ENCODE data around the gene DCDC1.

DCDC1 gene

DNA sequence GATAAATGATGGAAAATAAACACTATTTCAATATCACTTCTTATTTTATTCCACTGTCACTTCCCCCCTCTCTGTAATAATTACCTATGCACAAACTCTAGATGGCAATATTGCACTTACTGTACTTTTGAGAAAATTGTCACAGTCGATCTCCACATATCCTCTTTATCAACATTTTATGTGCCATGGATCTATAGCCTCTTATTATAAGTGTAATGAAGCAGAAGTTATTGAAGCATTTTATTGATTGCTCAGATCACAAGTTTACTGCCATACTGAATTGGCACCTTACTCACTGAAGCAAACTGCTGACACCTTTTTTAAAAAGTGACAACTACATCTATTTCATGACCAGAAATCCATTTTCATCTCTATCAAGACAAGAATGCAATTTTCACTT is 133.4 kb downstream of the DCDC1 start:
- peak; percentile 10 for DNase-seq (ENCODE audit: low read depth)

- peak; percentile 2 for DNase-seq (ENCODE audit: low read depth)
Measured at GRCh38 chr11:31233425-31233824, 136.1 kb downstream of the DCDC1 start.

- no peak for DNase-seq (ENCODE audit: low read depth)
Measured at GRCh38 chr11:31231601-31232000, 137.9 kb downstream of the DCDC1 start.

DNA sequence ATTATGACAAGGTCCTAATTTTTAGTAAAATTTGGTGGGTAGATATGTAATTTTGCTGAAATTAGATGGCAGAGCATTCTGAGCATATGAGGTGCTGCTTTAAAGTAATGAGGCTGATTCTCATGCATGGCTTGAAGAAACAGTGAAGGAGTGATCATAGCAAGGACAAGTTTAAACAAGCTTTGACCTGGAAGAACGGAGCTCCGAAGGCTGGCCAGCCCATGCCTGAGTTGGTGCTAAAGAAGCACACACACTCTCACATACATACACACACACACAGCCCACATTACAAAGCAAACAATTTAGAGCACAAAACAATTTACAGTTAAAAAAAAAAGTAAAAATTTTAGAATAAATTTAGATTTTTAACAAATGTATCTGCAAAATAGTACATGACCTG is 150.7 kb downstream of the DCDC1 start:
- no peak for DNase-seq (ENCODE audit: low read depth)

GRCh38 chr11:31214372-31214771 is 155.2 kb downstream of the DCDC1 start:
- DNase-seq (ENCODE audit: low read depth): no peak

DNA sequence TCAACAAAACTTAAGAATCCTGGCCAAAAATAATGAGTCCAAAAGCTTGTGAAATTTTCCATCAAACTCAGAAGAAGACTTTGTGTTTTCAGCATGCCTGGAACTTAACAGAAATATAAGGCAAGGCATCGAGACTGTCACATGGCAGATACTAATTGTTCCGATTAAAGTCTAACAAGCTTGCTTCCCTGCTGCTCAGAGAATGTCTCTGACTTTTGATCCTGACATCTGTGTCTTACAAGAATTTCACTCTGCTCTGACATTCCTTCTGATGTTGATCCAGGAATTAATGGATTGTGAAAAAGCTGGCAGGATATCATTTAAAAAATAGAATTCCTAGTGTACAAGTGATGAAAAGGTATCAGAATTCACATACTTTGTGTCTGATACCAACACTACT is 170.2 kb downstream of the DCDC1 start:
- no peak for DNase-seq (ENCODE audit: low read depth)

GRCh38 chr11:31173926-31174680 is 195.4 kb downstream of the DCDC1 start:
- DNase-seq (ENCODE audit: low read depth): no peak

DNA sequence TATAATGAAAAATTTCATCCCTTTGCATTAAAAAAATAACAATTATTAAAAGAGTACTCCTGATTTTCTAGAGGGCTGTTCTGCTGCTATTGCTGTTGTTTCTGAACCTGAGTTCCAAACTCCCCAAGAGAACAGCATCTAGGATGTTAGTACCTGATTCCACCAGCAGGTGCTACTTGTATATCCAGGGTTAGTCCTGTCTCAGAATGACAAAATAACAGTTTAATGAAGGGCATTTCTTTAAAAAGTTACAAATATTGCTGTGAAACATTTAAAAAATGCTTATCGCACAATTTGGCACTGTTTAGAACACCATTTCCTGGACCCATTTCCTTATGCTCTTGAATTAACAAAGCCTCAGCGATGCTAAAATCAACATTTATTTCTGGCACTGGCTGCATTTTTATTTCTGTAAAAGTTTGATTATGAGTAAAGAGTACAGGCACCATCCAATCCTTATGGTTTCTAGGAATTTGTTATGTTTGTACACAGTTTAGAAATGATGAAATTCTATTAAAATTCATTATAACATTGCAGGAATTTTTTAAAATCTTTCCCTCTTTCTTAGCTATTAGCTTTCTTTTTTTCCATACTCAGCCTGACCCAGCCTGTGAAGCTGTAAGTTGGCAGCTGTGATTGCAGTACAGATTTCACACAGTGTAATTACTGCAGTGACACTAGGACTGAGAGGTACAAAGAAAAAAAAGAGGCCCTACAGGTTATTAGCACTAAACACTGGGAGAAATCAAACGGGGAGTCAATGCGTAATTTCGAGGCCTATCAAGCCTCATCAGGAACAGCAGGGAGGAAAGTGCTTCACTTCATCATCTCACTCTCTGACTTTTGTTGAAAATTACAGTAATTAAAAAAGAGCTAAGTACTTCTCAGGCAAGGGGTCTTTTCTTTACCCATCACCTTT is 208.8 kb downstream of the DCDC1 start:
- DNase-seq (ENCODE audit: low read depth): peak; percentile 11

GRCh38 chr11:31150841-31151240 is 218.7 kb downstream of the DCDC1 start:
- no peak for DNase-seq (ENCODE audit: low read depth)

- no peak for DNase-seq (ENCODE audit: low read depth)
Measured at GRCh38 chr11:31150011-31150410, 219.5 kb downstream of the DCDC1 start.

- DNase-seq (ENCODE audit: low read depth): no peak
Measured at GRCh38 chr11:31141789-31142188, 227.8 kb downstream of the DCDC1 start.

DNA sequence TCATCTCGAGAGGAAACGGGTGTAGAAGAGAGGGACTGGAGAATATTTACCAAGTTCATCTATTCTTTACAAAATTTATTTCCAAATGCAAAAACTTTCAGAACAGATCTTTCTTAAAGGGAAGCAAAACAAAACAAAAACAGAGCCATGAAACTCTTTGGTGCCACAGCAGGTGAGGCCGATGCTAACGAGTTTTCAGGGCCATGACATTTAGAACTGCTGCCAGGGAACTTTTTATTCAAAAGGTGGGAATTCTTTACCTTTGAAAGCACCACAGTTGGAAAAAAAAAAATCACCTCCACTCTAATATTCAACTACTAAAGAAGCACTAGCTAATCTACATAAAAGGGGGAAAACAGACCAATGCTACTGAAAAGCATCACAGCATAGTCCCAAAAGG is 230.1 kb downstream of the DCDC1 start:
- no peak for DNase-seq (ENCODE audit: low read depth)

GRCh38 chr11:31132531-31133421 is 236.8 kb downstream of the DCDC1 start:
- DNase-seq (ENCODE audit: low read depth): no peak

GRCh38 chr11:31131760-31132159 is 237.8 kb downstream of the DCDC1 start:
- no peak for DNase-seq (ENCODE audit: low read depth)

DNA sequence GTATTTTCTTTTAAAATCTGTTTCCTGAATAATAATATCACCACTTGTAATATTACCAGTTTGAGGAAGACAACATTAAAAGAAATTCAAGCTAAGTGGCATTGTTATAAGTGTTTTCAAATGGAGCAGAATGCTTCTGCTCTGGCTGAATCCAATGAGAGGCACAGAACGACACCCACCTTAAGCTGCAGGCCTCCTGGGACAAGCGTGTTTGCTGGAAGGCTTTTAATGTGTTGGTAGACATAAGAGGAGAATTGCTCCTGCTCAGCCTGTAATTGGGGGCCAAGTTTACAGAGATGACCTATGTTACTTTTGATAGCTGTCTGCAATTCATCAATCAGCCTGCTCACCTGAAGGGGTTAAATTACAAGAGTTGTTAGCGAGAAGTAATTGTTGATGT is 242.2 kb downstream of the DCDC1 start:
- DNase-seq (ENCODE audit: low read depth): no peak

DNA sequence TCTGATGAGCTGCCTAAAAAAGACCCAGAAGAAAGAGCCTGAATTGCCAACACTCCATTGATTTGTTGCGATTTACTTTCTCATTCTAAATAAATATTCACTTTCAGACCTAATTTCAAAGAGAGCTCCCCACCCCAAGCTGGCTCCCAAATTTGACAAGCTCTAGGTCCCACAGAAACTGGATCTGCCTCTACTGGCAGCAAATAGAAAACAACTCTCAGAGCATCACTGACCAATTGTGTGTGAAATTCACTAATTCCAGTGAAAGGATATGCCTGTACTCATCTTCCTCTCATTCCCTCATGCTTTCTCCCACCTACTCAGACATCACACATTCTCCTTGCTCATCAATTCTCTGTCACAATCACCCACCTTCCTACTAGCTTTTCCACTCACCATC is 249.1 kb downstream of the DCDC1 start:
- DNase-seq (ENCODE audit: low read depth): no peak

- no peak for DNase-seq (ENCODE audit: low read depth)
Measured at GRCh38 chr11:31118566-31118965, 251.0 kb downstream of the DCDC1 start.

- DNase-seq (ENCODE audit: low read depth): no peak
Measured at GRCh38 chr11:31117038-31117437, 252.5 kb downstream of the DCDC1 start.

- DNase-seq (ENCODE audit: low read depth): no peak
Measured at GRCh38 chr11:31114442-31114841, 255.1 kb downstream of the DCDC1 start.

GRCh38 chr11:31110830-31111229 is 258.7 kb downstream of the DCDC1 start:
- DNase-seq (ENCODE audit: low read depth): no peak

DNA sequence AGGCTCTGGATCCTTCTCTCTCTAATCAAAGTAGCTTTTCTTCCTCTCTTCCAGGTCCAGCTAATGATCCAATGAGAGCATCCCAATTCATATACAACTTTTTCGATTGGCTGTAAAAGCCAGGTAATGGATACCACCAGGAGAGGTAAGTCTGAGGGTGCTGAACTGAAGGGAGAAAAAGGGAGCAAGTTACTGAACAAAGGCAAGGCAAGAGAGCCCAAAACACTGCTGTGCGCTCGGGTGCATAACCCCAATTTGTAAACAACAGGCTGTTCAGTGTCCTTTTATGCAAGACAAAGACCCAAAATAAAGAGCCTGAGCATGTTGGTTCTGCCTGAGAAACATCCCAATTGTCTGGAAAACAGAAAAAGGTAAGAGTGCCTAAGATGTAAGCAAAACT is 260.1 kb downstream of the DCDC1 start:
- no peak for DNase-seq (ENCODE audit: low read depth)

GRCh38 chr11:31107649-31108048 is 261.9 kb downstream of the DCDC1 start:
- DNase-seq (ENCODE audit: low read depth): no peak
